Stimulated activated CD8-positive, alpha-beta memory T cell treated with anti-CD3 and anti-CD28 coated beads, Interleukin-15, amount 100 ng/mL, for 1 hour (primary cell): Measurements from ENCODE around the gene IRGM.

Experiments used
- DNase-seq: peaks from one replicate; pipeline ENCODE4 v3.0.0-alpha.2; 2020; ENCODE audit warnings: low read depth

The IRGM gene

GRCh38 chr5:150895431-150896428 lies 49.4 kb downstream of the IRGM start:
- DNase-seq = no peak
